ENCODE results near the gene PLGLB1.
"Not testable (repeated sequence)": the region's sequence is repeated elsewhere in the genome, so short reads cannot be mapped to it uniquely, and the experiment has no call there.

Gene PLGLB1

GRCh38 chr2:87021744-87022143 lies at the start of gene PLGLB1:
Gene PLGLB1 (minus strand): TSS chr2:87021844. CDS start chr2:87021783, 61 bp downstream.
- not testable (repeated sequence) for DNase-seq (ENCODE audit: low read depth in 2 of 3, low spot score in 2 of 3)

- DNase-seq (ENCODE audit: low read depth in 2 of 3, low spot score in 2 of 3) = not testable (repeated sequence)
Measured at GRCh38 chr2:87064305-87064704, 42.7 kb upstream of the PLGLB1 start.

GRCh38 chr2:87063431-87063830 lies 41.8 kb upstream of the PLGLB1 start:
- DNase-seq (ENCODE audit: low read depth in 2 of 3, low spot score in 2 of 3) = not testable (repeated sequence)

GRCh38 chr2:87061519-87061918 lies 39.9 kb upstream of the PLGLB1 start:
- DNase-seq (ENCODE audit: low read depth in 2 of 3, low spot score in 2 of 3) = not testable (repeated sequence)

GRCh38 chr2:87057606-87058005 lies 36.0 kb upstream of the PLGLB1 start:
- not testable (repeated sequence) for DNase-seq (ENCODE audit: low read depth in 2 of 3, low spot score in 2 of 3)

- not testable (repeated sequence) for DNase-seq (ENCODE audit: low read depth in 2 of 3, low spot score in 2 of 3)
Measured at GRCh38 chr2:87056843-87057242, 35.2 kb upstream of the PLGLB1 start.

- not testable (repeated sequence) for DNase-seq (ENCODE audit: low read depth in 2 of 3, low spot score in 2 of 3)
Measured at GRCh38 chr2:87056435-87056834, 34.8 kb upstream of the PLGLB1 start.

- not testable (repeated sequence) for DNase-seq (ENCODE audit: low read depth in 2 of 3, low spot score in 2 of 3)
Measured at GRCh38 chr2:87054375-87054774, 32.7 kb upstream of the PLGLB1 start.

- DNase-seq (ENCODE audit: low read depth in 2 of 3, low spot score in 2 of 3) = not testable (repeated sequence)
Measured at GRCh38 chr2:87041321-87041978, 19.8 kb upstream of the PLGLB1 start.

- not testable (repeated sequence) for DNase-seq (ENCODE audit: low read depth in 2 of 3, low spot score in 2 of 3)
Measured at GRCh38 chr2:87028607-87029006, 7.0 kb upstream of the PLGLB1 start.

GRCh38 chr2:87026816-87027215 lies 5.2 kb upstream of the PLGLB1 start:
- not testable (repeated sequence) for DNase-seq (ENCODE audit: low read depth in 2 of 3, low spot score in 2 of 3)

GRCh38 chr2:87025927-87026326 lies 4.3 kb upstream of the PLGLB1 start:
- DNase-seq (ENCODE audit: low read depth in 2 of 3, low spot score in 2 of 3) = not testable (repeated sequence)

GRCh38 chr2:87023988-87024615 lies 2.5 kb upstream of the PLGLB1 start:
- not testable (repeated sequence) for DNase-seq (ENCODE audit: low read depth in 2 of 3, low spot score in 2 of 3)

- DNase-seq (ENCODE audit: low read depth in 2 of 3, low spot score in 2 of 3) = not testable (repeated sequence)
Measured at GRCh38 chr2:87021043-87021442, 601 bp downstream of the PLGLB1 start.

GRCh38 chr2:87019053-87019452 lies 2.6 kb downstream of the PLGLB1 start:
- DNase-seq (ENCODE audit: low read depth in 2 of 3, low spot score in 2 of 3) = not testable (repeated sequence)

GRCh38 chr2:87014489-87015169 lies 7.0 kb downstream of the PLGLB1 start:
- DNase-seq (ENCODE audit: low read depth in 2 of 3, low spot score in 2 of 3) = not testable (repeated sequence)

- DNase-seq (ENCODE audit: low read depth in 2 of 3, low spot score in 2 of 3) = not testable (repeated sequence)
Measured at GRCh38 chr2:87004398-87004797, 17.2 kb downstream of the PLGLB1 start.

Data from activated CD8-positive, alpha-beta memory T cell treated with anti-CD3 and anti-CD28 coated beads for 48 hours (primary cell).